GM19452 (cell line): ENCODE data around the gene FAM163B.

Experiments used
- ATAC-seq: cut with Tn5 transposase; IDR thresholded peaks from one replicate; pipeline ENCODE4 v1.9.1; 2021; ENCODE audit not compliant: unreplicated experiment

The FAM163B gene

GRCh38 chr9:133618726-133619125 is 9.5 kb upstream of the FAM163B start:
- ATAC-seq = no peak

- no peak for ATAC-seq
Measured at GRCh38 chr9:133616643-133617405, 7.6 kb upstream of the FAM163B start.

GRCh38 chr9:133615606-133616188 is 6.5 kb upstream of the FAM163B start:
- ATAC-seq = no peak

- ATAC-seq = no peak
Measured at GRCh38 chr9:133615186-133615585, 6.0 kb upstream of the FAM163B start.

GRCh38 chr9:133614678-133615077 is 5.5 kb upstream of the FAM163B start:
- no peak for ATAC-seq

GRCh38 chr9:133614056-133614455 is 4.9 kb upstream of the FAM163B start:
- ATAC-seq = no peak

GRCh38 chr9:133613432-133613831 is 4.2 kb upstream of the FAM163B start:
- no peak for ATAC-seq

- no peak for ATAC-seq
Measured at GRCh38 chr9:133612816-133613215, 3.6 kb upstream of the FAM163B start.

GRCh38 chr9:133612051-133612450 is 2.9 kb upstream of the FAM163B start:
- ATAC-seq = no peak

GRCh38 chr9:133610845-133611244 is 1.7 kb upstream of the FAM163B start:
- no peak for ATAC-seq

GRCh38 chr9:133608889-133609288 is 300 bp downstream of the FAM163B start:
- no peak for ATAC-seq

GRCh38 chr9:133608382-133608781 is 807 bp downstream of the FAM163B start:
- no peak for ATAC-seq

- no peak for ATAC-seq
Measured at GRCh38 chr9:133607976-133608375, 1.2 kb downstream of the FAM163B start.

- no peak for ATAC-seq
Measured at GRCh38 chr9:133607381-133607780, 1.8 kb downstream of the FAM163B start.

GRCh38 chr9:133606708-133607025 is 2.5 kb downstream of the FAM163B start:
- ATAC-seq = no peak

- ATAC-seq = no peak
Measured at GRCh38 chr9:133605856-133606707, 3.1 kb downstream of the FAM163B start.

GRCh38 chr9:133605446-133605845 is 3.7 kb downstream of the FAM163B start:
- no peak for ATAC-seq

- ATAC-seq = no peak
Measured at GRCh38 chr9:133604856-133605255, 4.3 kb downstream of the FAM163B start.

GRCh38 chr9:133604214-133604613 is 5.0 kb downstream of the FAM163B start:
- no peak for ATAC-seq

- ATAC-seq = no peak
Measured at GRCh38 chr9:133603135-133603927, 5.9 kb downstream of the FAM163B start.

- no peak for ATAC-seq
Measured at GRCh38 chr9:133602277-133602676, 6.9 kb downstream of the FAM163B start.
